Islet of Langerhans (tissue), 1 donor: ENCODE data around the gene SLX9.

ENCODE experiments used
- FAIRE-seq: peaks from one replicate; lab custom pipeline; 2011; peaks lifted over from hg19 to GRCh38; lab: Jason Lieb, UNC

SLX9 gene

DNA sequence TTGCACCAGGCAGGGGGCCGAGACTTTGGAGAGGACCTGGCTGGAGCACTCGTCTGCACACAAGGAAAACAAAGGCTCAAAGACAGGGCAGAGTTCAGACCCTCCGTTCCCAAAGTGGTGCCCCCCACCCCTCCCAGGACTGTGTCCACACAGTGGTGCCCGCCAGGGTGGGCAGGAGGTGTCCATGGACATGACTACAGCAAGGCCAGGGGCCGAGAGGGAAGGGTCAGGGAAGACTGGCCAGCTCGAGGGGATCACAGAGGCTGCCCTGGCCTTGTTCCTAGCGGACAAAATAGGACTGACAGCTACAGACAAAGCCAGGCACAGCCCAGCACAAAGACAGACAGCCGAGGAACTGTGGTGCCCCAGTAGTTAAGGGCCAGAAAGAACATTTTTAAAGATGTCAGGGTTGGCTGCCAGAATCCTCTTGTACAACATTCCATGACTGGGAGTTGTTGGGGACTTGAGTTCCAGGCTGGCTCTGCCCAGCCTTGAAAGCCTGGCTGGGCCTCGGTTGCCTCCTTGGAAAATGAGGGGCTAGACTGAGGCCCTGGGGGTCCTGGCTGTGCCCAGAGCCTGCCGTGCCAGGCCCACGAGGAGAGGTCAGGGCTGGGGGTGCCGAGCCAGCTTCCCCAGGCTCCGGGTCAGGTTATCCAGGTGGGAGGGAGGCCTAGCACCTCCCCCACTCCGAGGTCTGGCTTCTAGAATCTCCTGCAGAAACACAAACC, 63.7 kb downstream of the SLX9 start:
- no peak for FAIRE-seq

DNA sequence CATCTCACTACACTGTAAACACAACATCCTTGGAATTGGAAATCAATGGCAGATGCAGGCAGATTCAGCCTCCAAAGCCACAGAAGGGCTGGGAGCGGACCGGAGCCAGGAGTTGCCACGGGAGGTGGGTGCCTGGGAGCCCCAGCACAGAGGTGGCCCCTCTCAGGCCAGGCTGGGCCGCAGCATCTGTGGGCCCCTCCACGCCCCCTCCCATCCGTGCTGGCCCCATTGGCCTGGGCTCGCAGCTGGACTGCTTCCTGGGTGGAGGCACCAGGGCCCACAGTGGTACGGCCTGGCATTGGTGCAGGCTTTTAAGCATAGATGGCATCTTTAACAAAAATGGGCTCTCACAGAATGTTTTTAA, 64.2 kb downstream of the SLX9 start:
- FAIRE-seq, result no peak

GRCh38 chr21:45004481-45005247, 64.8 kb downstream of the SLX9 start:
- FAIRE-seq, result no peak

DNA sequence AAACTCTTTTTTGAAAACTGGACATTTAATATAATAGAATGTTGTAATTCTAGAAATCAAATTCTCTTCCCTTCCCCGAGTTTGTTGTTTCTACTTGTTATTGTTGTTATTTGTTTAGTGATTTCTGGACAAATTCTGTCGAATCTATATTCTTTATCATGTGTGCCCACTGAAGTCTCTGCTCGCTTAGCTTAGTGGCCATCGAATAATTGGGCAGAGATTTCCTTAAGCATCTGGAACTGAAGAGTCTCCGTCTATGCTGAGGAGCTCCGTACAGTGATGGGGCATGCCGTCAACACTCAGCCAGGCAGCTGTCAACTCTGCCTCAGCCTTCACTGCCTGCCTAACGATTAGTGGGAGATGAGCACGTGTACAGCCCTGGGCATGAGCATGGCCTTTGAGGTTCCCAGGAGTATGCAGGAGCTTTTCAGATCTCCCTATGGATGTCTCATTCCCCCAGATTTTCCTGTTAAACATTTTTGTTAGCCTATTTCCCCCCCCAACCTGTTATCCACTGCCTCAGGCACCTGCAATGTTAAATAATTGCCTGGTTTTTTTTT, 66.8 kb downstream of the SLX9 start:
- FAIRE-seq, result no peak

DNA sequence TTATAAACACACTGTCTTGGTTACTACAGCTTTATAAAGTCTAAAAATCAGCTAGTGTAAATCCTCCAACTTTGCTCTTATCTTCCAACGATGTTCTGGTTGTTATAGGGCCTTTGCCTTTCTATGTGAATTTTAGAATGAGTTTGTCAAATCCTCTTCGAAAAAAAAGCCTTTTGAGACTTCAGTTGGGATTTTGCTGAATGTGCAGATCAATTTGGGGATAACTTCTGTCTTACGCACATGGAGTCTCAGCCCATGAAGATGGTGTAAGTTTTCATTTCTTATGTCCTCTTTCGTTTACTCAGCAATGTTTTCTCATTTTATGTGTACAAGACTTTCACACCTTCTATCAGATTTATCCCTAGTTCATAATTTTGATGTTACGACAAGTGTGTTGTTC, 69.8 kb downstream of the SLX9 start:
- FAIRE-seq, result no peak

DNA sequence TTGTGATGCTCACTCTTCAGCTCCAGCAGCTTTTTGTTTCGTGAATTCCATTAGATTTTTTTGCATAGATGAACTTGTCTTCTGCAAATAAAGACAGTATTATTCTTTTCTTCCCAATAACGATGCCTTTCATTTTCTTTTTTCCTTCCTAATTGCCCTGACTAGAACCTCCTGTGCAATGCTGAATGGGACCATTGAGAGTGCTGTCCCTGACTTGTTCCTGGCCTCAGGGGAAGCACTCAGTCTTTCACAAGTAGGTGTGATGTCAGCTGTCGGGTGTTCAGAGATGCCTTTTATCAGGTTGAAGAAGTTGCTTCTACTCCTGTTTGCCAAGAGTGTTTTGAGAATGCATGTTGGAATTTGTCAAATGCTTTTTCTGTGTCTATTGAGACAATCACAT, 70.3 kb downstream of the SLX9 start:
- no peak for FAIRE-seq

- FAIRE-seq, result no peak
Observed at GRCh38 chr21:45010860-45011259, 71.0 kb downstream of the SLX9 start.

- no peak for FAIRE-seq
Observed at GRCh38 chr21:45011426-45011825, 71.6 kb downstream of the SLX9 start.

DNA sequence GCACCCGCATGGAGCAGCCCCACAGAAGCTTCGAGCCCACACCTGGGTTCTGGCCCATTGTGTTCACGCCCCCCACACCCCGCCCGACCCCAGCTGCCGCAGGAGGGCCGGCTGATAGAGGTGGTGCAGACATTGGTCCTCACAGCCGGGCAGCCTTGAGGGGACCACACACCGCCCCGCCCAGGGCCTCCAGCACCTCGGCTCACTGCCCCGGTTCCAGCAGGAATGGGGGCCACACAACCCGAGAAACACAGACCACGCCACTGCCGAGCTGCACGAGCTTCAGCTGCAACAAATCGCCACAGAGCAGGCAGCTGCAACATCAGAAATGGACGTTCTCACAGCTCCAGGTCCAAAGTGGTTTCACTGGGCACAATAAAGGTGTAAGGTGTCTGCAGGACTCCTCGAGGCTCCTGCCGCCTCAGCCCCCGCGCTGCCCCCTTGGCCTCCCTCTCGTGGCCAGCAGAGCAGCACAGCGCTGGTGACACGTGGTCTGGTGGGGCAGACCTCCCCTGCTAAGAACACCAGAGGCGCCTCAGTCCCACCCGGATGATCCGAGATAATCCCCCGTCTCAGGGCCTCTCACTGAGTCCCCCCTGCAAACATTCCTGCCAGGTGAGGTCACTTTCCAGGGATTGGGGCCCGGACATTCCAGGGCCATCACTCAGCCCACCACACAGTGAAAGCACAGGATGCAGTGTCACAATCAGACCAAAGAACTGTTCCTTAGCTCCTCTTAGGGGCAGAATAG, 72.3 kb downstream of the SLX9 start:
- FAIRE-seq, result no peak

DNA sequence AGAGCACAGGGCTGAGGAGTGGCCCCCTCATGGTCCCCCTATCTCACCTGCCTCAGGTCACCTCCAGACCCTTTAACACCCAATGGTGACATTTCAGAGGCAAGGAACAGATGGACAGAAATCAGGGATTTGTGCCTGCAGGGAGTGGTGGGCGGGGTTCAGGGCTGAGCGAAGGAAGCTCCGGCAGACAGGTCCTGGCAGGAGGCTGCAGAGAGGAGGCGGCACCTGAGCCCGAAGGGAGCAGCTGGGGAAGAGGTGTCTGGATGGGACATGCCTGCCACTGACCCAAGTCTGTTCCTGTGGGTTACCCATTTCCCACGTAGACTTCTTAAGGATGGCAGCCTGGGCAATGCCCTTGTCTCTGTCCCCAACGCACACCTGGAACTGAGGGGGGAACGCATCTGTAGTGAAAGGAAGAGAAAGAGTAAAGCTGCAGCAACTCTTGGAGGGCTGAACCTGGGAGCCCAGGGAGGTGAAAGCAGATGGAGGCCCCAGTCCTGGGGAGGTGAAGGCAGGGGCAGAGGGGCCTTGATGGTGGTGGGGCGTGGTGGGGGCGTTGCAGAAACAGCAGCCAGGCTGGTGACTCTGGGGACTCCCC, 72.9 kb downstream of the SLX9 start:
- no peak for FAIRE-seq

DNA sequence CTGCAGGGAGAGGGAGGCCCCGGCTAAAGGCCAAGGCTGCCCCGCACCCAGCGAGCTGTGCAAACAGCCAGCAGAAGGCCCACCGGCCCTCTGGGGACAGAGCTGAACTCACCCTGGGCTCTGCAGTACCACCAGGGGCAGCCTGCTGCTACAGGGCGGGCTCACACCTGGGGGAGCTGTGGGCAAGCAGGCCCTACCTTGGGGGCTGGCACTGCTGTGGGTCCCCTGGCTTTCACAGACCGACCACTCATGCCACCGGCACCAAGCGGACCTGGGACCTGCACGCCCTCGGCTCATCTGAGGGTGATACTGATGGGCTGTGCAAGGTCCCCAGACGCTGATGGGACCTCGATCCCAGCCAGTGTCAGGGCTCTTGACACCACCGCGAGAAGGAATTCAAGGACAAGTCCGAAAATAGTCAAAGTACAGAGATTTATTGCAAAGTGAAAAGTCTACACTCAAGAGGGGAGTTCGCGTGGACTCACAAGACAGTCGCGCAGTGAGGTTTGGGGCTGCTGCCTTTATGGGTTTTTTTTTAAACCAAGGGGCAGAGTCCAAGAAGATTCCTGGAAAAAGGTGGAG, 73.5 kb downstream of the SLX9 start:
- FAIRE-seq, result no peak

- FAIRE-seq, result no peak
Observed at GRCh38 chr21:45014747-45015468, 75.1 kb downstream of the SLX9 start.

GRCh38 chr21:45015469-45015860, 75.6 kb downstream of the SLX9 start:
- no peak for FAIRE-seq

GRCh38 chr21:45016031-45016405, 76.2 kb downstream of the SLX9 start:
- no peak for FAIRE-seq

GRCh38 chr21:45016406-45017038, 76.7 kb downstream of the SLX9 start:
- FAIRE-seq, result no peak

DNA sequence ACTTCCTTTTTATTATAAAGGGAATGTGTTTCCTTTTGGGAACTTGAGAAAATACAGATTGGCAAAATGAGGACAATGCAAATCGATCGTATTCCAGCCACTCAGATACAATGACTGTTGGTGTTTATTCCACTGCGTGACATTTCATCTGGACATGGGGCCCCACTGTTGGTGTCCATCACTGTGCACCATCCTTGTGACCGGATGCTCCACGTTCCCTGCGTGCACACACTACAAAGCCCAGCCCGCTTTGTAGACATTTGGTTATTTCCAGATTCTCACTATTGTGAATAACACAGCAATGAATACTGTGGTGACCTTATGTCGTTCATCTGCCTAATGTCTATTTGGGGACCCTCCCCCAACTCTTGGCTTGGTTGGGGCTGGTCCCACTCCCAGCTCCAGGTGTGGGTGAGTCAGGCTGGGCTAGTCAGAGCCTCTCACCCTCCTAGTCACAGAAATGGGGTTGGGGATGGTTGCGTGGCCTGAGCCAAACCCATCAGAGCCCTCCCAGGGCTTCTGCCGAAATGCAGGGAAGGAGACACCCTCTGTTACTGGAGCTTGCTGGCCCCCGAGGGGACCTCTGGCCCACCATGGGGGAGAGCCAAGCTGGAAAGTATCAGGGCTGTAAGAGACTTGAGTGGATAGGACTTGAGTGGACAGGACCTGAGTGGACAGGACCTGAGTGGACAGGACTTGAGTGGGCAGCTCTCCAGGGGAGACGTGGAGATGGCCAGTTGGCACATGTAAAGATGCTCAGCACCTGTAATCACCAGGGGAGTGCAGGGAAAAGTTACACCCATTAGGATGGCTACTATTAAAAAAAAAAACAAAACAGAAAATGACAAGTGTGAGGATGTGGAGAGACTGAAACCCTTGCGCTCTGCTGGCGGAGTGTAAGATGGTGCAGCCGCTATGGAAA, 77.5 kb downstream of the SLX9 start:
- no peak for FAIRE-seq

DNA sequence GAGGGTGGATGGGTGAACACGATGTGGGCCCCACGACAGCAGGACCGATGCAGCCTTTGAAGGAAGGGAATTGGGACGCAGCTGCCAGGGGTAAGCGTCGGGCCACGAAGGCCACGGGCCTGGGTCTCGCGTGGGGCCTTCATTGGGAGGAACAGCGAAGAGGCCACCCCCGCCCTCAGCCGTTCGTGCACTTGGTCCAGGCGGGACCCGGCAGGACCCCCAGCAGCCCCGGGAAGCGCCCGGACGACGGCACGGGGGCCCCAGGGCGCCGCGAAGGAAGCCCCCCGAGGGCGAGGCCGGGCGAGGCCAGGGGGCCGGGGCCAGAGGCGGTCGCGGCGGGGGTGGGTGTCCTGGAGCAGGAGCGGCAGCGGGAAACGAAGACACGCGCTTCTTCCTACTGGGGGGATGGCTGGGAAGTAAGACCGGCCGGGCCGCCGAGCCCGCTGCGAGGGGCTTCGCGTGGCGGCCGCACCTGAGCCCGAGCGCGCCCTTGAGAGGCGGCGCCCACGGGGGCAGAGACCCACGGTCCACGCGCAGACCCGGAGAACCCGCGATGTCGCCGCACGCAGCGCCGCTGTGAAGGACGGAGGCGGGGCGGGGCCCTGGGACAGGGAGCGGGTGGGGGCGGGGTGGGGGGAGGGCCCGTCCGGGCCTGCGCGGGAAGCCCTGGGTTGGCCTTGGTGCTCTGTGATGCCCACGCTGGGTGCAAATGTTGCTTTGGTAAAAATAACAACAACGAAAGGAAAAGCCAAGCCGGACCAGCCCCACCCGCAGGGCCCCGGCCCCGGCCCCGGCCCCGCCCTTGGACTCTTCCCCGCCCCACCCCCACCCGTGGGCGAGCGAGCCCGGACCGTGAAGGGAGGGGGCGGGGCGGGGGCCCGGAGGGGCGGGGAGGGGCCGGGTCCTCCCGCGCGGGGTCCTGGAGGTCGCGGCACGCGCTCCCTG, 78.6 kb downstream of the SLX9 start:
- FAIRE-seq, result no peak

GRCh38 chr21:45019076-45019886, 79.5 kb downstream of the SLX9 start:
- FAIRE-seq, result no peak
